Lower leg skin (tissue), 3 donors: ENCODE measurements around the gene DNAJC22.

Experiments used
- CTCF ChIP-seq, 3 donors: fragments of 450-650 bp; IDR thresholded peaks; one replicate each; pipeline ENCODE4 v1.5.1; 2016; ENCODE audit warnings: antibody characterized with exemption in 3 of 3, mild to moderate bottlenecking in 3 of 3, moderate library complexity in 2 of 3
- POLR2A ChIP-seq, 2 donors: fragments of 450-650 bp; IDR thresholded peaks; one replicate each; pipeline ENCODE4 v1.6.1; 2016 to 2017; ENCODE audit warnings: antibody characterized with exemption in 2 of 2, mild to moderate bottlenecking in 1 of 2, moderate library complexity in 1 of 2

DNA sequence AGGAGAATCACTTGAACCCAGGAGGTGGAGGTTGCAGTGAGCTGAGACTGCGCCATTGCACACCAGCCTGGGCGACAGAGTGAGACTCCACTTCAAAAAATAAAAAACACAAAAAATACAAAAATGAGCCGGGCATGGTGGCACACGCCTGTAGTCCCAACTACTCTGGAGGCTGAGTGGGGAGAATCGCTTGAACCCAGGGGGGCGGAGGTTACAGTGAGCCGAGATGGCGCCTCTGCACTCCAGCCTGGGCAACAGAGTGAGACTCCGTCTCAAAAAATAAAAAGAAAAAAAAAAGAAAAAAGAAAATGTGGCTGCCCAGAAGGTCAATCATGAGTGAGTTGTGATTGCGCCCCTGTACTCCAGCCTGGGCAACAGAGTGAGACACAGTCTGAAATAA is 9.2 kb downstream of the DNAJC22 start:
- TF ChIP-seq CTCF (IDR thresholded peaks at IDR 0.05) (no peak), POLR2A (IDR thresholded peaks at IDR 0.05) (no peak)
